GM12878 (cell line): Measurements from ENCODE around the gene FADD. TPM values are rescaled to one million over a fixed set of nuclear protein-coding genes. Genes with fewer than 3 reads are reported as not detected.

ENCODE experiments used
- BCLAF1 ChIP-seq: fragments of 450-650 bp; IDR thresholded peaks from 2 replicates; pipeline ENCODE4 v1.6.1; 2017; ENCODE audit warnings: antibody characterized with exemption, mild to moderate bottlenecking, moderate library complexity
- BHLHE40 ChIP-seq, 2 experiments: fragments of 450-650 bp in 1 of 2; IDR thresholded peaks; 2 replicates each; pipeline ENCODE4 v1.6.1; 2011 to 2017; ENCODE audit warnings: low read depth in 2 of 2, borderline replicate concordance in 1 of 2, improper control_type of control experiment in 1 of 2, low read length in 1 of 2, mild to moderate bottlenecking in 1 of 2
- BRCA1 ChIP-seq: IDR thresholded peaks from 2 replicates; pipeline ENCODE4 v1.6.1; 2011; ENCODE audit warnings: low read depth, low read length, improper control_type of control experiment
- CBX5 ChIP-seq: sonication (generic); IDR thresholded peaks from 2 replicates; pipeline ENCODE4 v1.6.1; 2016; ENCODE audit warnings: low read depth, moderate library complexity, mild to moderate bottlenecking, inconsistent platforms
- EZH2 ChIP-seq: IDR thresholded peaks from 2 replicates; pipeline ENCODE4 v1.6.1; 2012; ENCODE audit warnings: low read depth, mild to moderate bottlenecking, control low read depth, inconsistent platforms, low read length, borderline replicate concordance; ENCODE audit not compliant: control insufficient read depth
- FOXK2 ChIP-seq: fragments of 450-650 bp; IDR thresholded peaks from 2 replicates; pipeline ENCODE4 v1.6.1; 2017; ENCODE audit warnings: mild to moderate bottlenecking, moderate library complexity
- HCFC1 ChIP-seq: fragments of 150-350 bp; IDR thresholded peaks from 2 replicates; pipeline ENCODE4 v1.6.1; 2014; ENCODE audit warnings: low read length
- HDAC2 ChIP-seq: fragments of 200-600 bp; sonication (generic); IDR thresholded peaks from 2 replicates; pipeline ENCODE4 v1.6.1; 2017
- MTA2 ChIP-seq: fragments of 450-650 bp; IDR thresholded peaks from 2 replicates; pipeline ENCODE4 v1.6.1; 2016; ENCODE audit warnings: low read depth, mild to moderate bottlenecking, moderate library complexity
- NR2F1 ChIP-seq: fragments of 450-650 bp; conservative IDR thresholded peaks from 2 replicates; pipeline ENCODE4 v1.6.1; 2017; ENCODE audit warnings: mild to moderate bottlenecking
- PBX3 ChIP-seq: IDR thresholded peaks from 2 replicates; pipeline ENCODE4 v1.6.1; 2011; ENCODE audit warnings: mild to moderate bottlenecking, low read depth, low read length, moderate library complexity; ENCODE audit not compliant: insufficient replicate concordance
- POLR2AphosphoS5 ChIP-seq: IDR thresholded peaks from 2 replicates; pipeline ENCODE4 v1.6.1; 2011; ENCODE audit warnings: mild to moderate bottlenecking, low read length, inconsistent platforms
- POU2F2 ChIP-seq: IDR thresholded peaks from 3 replicates; pipeline ENCODE4 v1.6.1; 2011; ENCODE audit warnings: low read depth, mild to moderate bottlenecking, low read length, borderline replicate concordance
- RAD21 ChIP-seq: IDR thresholded peaks from 2 replicates; pipeline ENCODE4 v1.6.1; 2011; ENCODE audit warnings: mild to moderate bottlenecking, low read depth, low read length, moderate library complexity; ENCODE audit not compliant: insufficient read depth
- RB1 ChIP-seq: fragments of 450-650 bp; formaldehyde crosslinking; IDR thresholded peaks from 2 replicates; pipeline ENCODE4 v1.6.1; 2017; ENCODE audit warnings: mild to moderate bottlenecking, borderline replicate concordance
- RCOR1 ChIP-seq: conservative IDR thresholded peaks from 2 replicates; pipeline ENCODE4 v1.6.1; 2012; ENCODE audit warnings: low read depth, low read length, improper control_type of control experiment
- RFX5 ChIP-seq: IDR thresholded peaks from 2 replicates; pipeline ENCODE4 v1.6.1; 2011; ENCODE audit warnings: low read depth, low read length, improper control_type of control experiment
- SMAD1 ChIP-seq: fragments of 450-650 bp; IDR thresholded peaks from 2 replicates; pipeline ENCODE4 v1.6.1; 2018; ENCODE audit warnings: mild to moderate bottlenecking, low read depth; ENCODE audit not compliant: partially characterized antibody
- SMC3 ChIP-seq: IDR thresholded peaks from 2 replicates; pipeline ENCODE4 v1.6.1; 2011; ENCODE audit warnings: low read length, improper control_type of control experiment, borderline replicate concordance
- SUPT20H ChIP-seq: IDR thresholded peaks from 2 replicates; pipeline ENCODE4 v1.6.1; 2011; ENCODE audit warnings: low read depth, mild to moderate bottlenecking, low read length, moderate library complexity, borderline replicate concordance; ENCODE audit not compliant: control insufficient read depth
- TAF1 ChIP-seq: IDR thresholded peaks from 2 replicates; pipeline ENCODE4 v1.6.1; 2011; ENCODE audit warnings: mild to moderate bottlenecking, low read depth, low read length, borderline replicate concordance
- ZBTB11 ChIP-seq: fragments of 450-650 bp; formaldehyde crosslinking; IDR thresholded peaks from 2 replicates; pipeline ENCODE4 v1.5.0; 2022; ENCODE audit warnings: mild to moderate bottlenecking, missing genetic modification characterization
- ZNF24 ChIP-seq: fragments of 450-650 bp; IDR thresholded peaks from 2 replicates; pipeline ENCODE4 v1.6.1; 2017; ENCODE audit warnings: antibody characterized with exemption, mild to moderate bottlenecking
- polyA plus RNA-seq, 11 experiments: library from polyadenylated mRNA; depleted of rRNA in 4 of 11; unstranded in 6 of 11; stranded (reverse) in 5 of 11; fragments of >200 nt; fragmentation: Nextera tagmentation in 4 of 11; fragmentation: Illumina TruSeq in 1 of 11; extraction: Ambion mirVana in 4 of 11; extraction: Trizol in 1 of 11; gene quantifications; 1 replicate in 1 of 11; 2 replicates in 10 of 11; pipeline versions ENCODE4 v1.2.1 to v1.2.3, GENCODE V29; 2011 to 2016; ENCODE audit warnings: inconsistent platforms in 2 of 11, missing spikeins in 2 of 11, low read depth in 1 of 11
- total RNA-seq, 4 experiments: library from RNA; depleted of rRNA in 3 of 4; stranded (reverse); fragments of >200 nt in 3 of 4; fragmentation: Illumina TruSeq in 1 of 4; extraction: Trizol in 1 of 4; gene quantifications; 2 replicates each; pipeline versions ENCODE4 v1.2.1 to v1.2.3, GENCODE V29; 2013 to 2021

The FADD gene
- total and polyA plus RNA-seq, 10 of the 15 experiments (the other 5 are each of a cell fraction or from before 2014, with no cell fraction given): 0.32 to 38.7 (median 21.8) TPM

GRCh38 chr11:70203751-70204465, 812 bp downstream of the FADD start (continued):
- TF ChIP-seq SUPT20H (no peak), RCOR1 (0 out of 2 replicates have a peak, but pooled peaks have one; percentile 4), FOXK2 (no peak), CBX5 (no peak), EZH2 (no peak), SMAD1 (no peak), RB1 (no peak), ZBTB11 (CRISPR knock-in tag) (no peak), TAF1 (no peak), BCLAF1 (no peak), HDAC2 (no peak), MTA2 (0 out of 2 replicates have a peak, but pooled peaks have one; percentile 18), NR2F1 (no peak), BRCA1 (no peak), PBX3 (no peak), POU2F2 (no peak), SMC3 (no peak), ZNF24 (no peak), RFX5 (no peak), RAD21 (no peak), POLR2AphosphoS5 (peak; percentile 44; the same call in 1 of the 2 replicates), HCFC1 (no peak), BHLHE40 (IDR thresholded peaks at IDR 0.05; ENCODE audit: borderline replicate concordance in 1 of 2, low read depth in 2 of 2, low read length in 1 of 2) (no peak)
